ENCODE measurements around the gene PPIH. TPM values are rescaled to one million over a fixed set of nuclear protein-coding genes. Genes with fewer than 3 reads are reported as not detected.
"Not testable (repeated sequence)": the region's sequence is repeated elsewhere in the genome, so short reads cannot be mapped to it uniquely, and the experiment has no call there.

The PPIH gene
- total RNA-seq, 2 donors from 2014 or later, result 74.2 to 89.9 TPM

- Mint-ChIP-seq H3K36me3 (ENCODE audit: insufficient read depth in 2 of 2) (peaks cover 6 to 7% of the 10 kb centered on the region in 2 donors), H3K4me1 (ENCODE audit: low read depth) (no peaks in the 10 kb centered on the region), H3K9me3 (no peaks in the 10 kb centered on the region), H3K27ac (peak overlapping the region; percentile 16), H3K4me3 (no peak overlapping the region), H3K27me3 (ENCODE audit: low read depth) (no peaks in the 10 kb centered on the region)
- ATAC-seq (replicated peaks in 1 of 2) (no peak), DNase-seq (no peak)
These were observed 16.0 kb downstream of the PPIH start for GRCh38 chr1:42674214-42674613.

GRCh38 chr1:42674682-42675081 lies 16.5 kb downstream of the PPIH start:
- Mint-ChIP-seq H3K4me1 (ENCODE audit: low read depth) (peaks cover under 1% of the 10 kb centered on the region), H3K27me3 (ENCODE audit: low read depth) (no peaks in the 10 kb centered on the region), H3K9me3 (no peaks in the 10 kb centered on the region), H3K4me3 (no peak overlapping the region), H3K36me3 (ENCODE audit: insufficient read depth in 2 of 2) (peaks cover 6 to 7% of the 10 kb centered on the region in 2 donors), H3K27ac (peak overlapping the region; percentile 16)
- DNase-seq (no peak), ATAC-seq (replicated peaks in 1 of 2) (no peak)

GRCh38 chr1:42675467-42675866 lies 17.2 kb downstream of the PPIH start:
- Mint-ChIP-seq H3K27me3 (ENCODE audit: low read depth) (no peaks in the 10 kb centered on the region), H3K9me3 (no peaks in the 10 kb centered on the region), H3K27ac (no peak overlapping the region), H3K4me3 (no peak overlapping the region), H3K4me1 (ENCODE audit: low read depth) (peaks cover 9% of the 10 kb centered on the region), H3K36me3 (ENCODE audit: insufficient read depth in 2 of 2) (peaks cover 5 to 6% of the 10 kb centered on the region in 2 donors)
- no peak for DNase-seq
- ATAC-seq (replicated peaks in 1 of 2), result no peak

DNA sequence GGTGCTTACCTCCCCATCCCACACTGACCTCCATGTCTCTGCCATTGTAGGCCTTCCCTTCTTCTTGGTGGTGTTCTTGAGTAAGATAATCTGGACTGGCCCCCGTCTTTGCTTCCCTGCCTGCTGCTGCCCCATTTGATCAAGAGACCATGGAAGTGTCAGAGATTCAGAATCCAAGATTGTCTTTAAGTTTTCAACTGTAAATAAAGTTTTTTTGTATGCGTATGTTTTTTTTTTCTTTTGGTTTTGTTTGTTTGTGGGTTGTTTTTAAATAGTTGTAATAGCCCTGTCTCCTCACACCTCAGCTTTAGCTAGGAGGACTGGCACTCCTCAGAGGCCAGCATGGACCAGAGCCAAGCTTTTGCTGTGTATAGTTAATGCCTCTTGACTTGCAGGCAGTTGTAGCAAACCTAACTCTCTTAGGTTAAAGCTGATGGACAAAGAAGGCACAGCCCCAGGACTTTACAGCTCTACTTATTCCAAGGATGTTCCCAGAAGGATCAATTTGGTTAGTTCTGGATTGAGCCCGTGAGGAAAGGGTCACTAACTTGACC lies 18.4 kb downstream of the PPIH start:
- no peaks in the 10 kb centered on the region for H3K9me3 Mint-ChIP-seq

GRCh38 chr1:42679364-42679983 lies 21.3 kb downstream of the PPIH start:
- Mint-ChIP-seq H3K9me3 (no peaks in the 10 kb centered on the region), H3K4me3 (peak overlapping the region in 1 of 2 donors; percentile 98)

More for the DNA sequence above, 18.4 kb downstream of the PPIH start:
- peaks cover 5 to 6% of the 10 kb centered on the region in 2 donors for H3K36me3 Mint-ChIP-seq (ENCODE audit: insufficient read depth in 2 of 2)
- no peak overlapping the region for H3K4me3 Mint-ChIP-seq
- DNase-seq (no peak), ATAC-seq (replicated peaks in 1 of 2) (no peak)
- peaks cover 17% of the 10 kb centered on the region for H3K4me1 Mint-ChIP-seq (ENCODE audit: low read depth)
- H3K27ac Mint-ChIP-seq, result no peak overlapping the region
- no peaks in the 10 kb centered on the region for H3K27me3 Mint-ChIP-seq (ENCODE audit: low read depth)

DNA sequence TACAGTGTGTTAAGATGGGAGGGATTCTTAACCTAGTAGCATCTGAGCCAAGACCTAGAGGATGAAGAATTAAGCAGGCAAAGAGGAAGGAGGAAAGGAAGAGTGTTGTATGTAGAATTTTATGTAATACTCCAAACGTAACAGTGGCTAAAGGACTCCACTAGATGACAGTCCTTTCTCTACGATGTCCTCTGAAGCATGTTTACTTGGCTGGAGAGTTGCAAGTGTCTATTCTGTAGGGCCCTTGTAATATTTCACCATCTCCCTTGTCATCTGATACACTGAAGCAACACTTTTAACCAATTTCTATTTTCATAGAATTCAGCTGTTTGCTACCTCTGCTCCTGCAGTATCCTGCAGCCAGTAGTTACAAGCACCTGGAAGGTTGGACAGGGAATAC lies 21.8 kb downstream of the PPIH start:
- H3K9me3 Mint-ChIP-seq, result no peaks in the 10 kb centered on the region
- peaks cover 18 to 22% of the 10 kb centered on the region in 2 donors for H3K36me3 Mint-ChIP-seq (ENCODE audit: insufficient read depth in 2 of 2)
- peak overlapping the region; percentile 94 to 98 for H3K4me3 Mint-ChIP-seq
- ATAC-seq (replicated peaks in 1 of 2) (no peak), DNase-seq (no peak)
- H3K27ac Mint-ChIP-seq, result no peak overlapping the region
- peaks cover 30% of the 10 kb centered on the region for H3K4me1 Mint-ChIP-seq (ENCODE audit: low read depth)
- H3K27me3 Mint-ChIP-seq (ENCODE audit: low read depth), result no peaks in the 10 kb centered on the region

More at GRCh38 chr1:42679364-42679983, 21.3 kb downstream of the PPIH start:
- DNase-seq, result no peak
- Mint-ChIP-seq H3K27me3 (ENCODE audit: low read depth) (no peaks in the 10 kb centered on the region), H3K27ac (no peak overlapping the region), H3K4me1 (ENCODE audit: low read depth) (peaks cover 25% of the 10 kb centered on the region), H3K36me3 (ENCODE audit: insufficient read depth in 2 of 2) (peaks cover 14 to 19% of the 10 kb centered on the region in 2 donors)
- ATAC-seq (replicated peaks in 1 of 2), result no peak

- peak in 1 of 2 donors; percentile 12 for DNase-seq
- Mint-ChIP-seq H3K36me3 (ENCODE audit: insufficient read depth in 2 of 2) (peaks cover 18 to 20% of the 10 kb centered on the region in 2 donors), H3K27me3 (ENCODE audit: low read depth) (no peaks in the 10 kb centered on the region), H3K9me3 (no peaks in the 10 kb centered on the region), H3K4me1 (ENCODE audit: low read depth) (peaks cover 41% of the 10 kb centered on the region), H3K4me3 (peak overlapping the region; percentile 94 to 98), H3K27ac (peak overlapping the region; percentile 96)
- ATAC-seq (replicated peaks in 1 of 2), result no peak
These were observed 22.9 kb downstream of the PPIH start for GRCh38 chr1:42680921-42681683.

- ATAC-seq (replicated peaks in 1 of 2) (peak; percentile 92 to 93), DNase-seq (peak; percentile 95 to 96)
- Mint-ChIP-seq H3K4me1 (ENCODE audit: low read depth) (peaks cover 49% of the 10 kb centered on the region), H3K27me3 (ENCODE audit: low read depth) (no peaks in the 10 kb centered on the region), H3K36me3 (ENCODE audit: insufficient read depth in 2 of 2) (peaks cover 16 to 19% of the 10 kb centered on the region in 2 donors), H3K4me3 (peak within 1 kb of the TSS; percentile 95 to 99), H3K27ac (peak within 1 kb of the TSS; percentile 99), H3K9me3 (no peaks in the 10 kb centered on the region)
These were observed 23.7 kb downstream of the PPIH start, which contains the start of gene YBX1 for GRCh38 chr1:42681741-42682483. Gene YBX1, plus strand, starts transcription at chr1:42682418. Its CDS starts 148 bp downstream, at chr1:42682566.

GRCh38 chr1:42682484-42682738 lies 24.2 kb downstream of the PPIH start:
- peak; percentile 21 to 31 for ATAC-seq (replicated peaks in 1 of 2)
- DNase-seq; H3K9me3 Mint-ChIP-seq; H3K27me3 Mint-ChIP-seq (ENCODE audit: low read depth): not testable (repeated sequence)
- Mint-ChIP-seq H3K27ac (peak overlapping the region; percentile 96), H3K4me1 (ENCODE audit: low read depth) (peaks cover 54% of the 10 kb centered on the region), H3K4me3 (peak overlapping the region; percentile 94 to 98), H3K36me3 (ENCODE audit: insufficient read depth in 2 of 2) (peaks cover 16 to 20% of the 10 kb centered on the region in 2 donors)

GRCh38 chr1:42682739-42683531 lies 24.7 kb downstream of the PPIH start:
- H3K4me1 Mint-ChIP-seq (ENCODE audit: low read depth), result peaks cover 59% of the 10 kb centered on the region
- peak overlapping the region; percentile 99 for H3K27ac Mint-ChIP-seq
- no peaks in the 10 kb centered on the region for H3K27me3 Mint-ChIP-seq (ENCODE audit: low read depth)
- ATAC-seq (replicated peaks in 1 of 2) (peak; percentile 39 to 50), DNase-seq (peak; percentile 75 to 77)
- peaks cover 16 to 20% of the 10 kb centered on the region in 2 donors for H3K36me3 Mint-ChIP-seq (ENCODE audit: insufficient read depth in 2 of 2)
- peak overlapping the region; percentile 95 to 99 for H3K4me3 Mint-ChIP-seq
- no peaks in the 10 kb centered on the region for H3K9me3 Mint-ChIP-seq

GRCh38 chr1:42684139-42684538 lies 25.9 kb downstream of the PPIH start:
- H3K27me3 Mint-ChIP-seq (ENCODE audit: low read depth), result no peaks in the 10 kb centered on the region
- H3K4me3 Mint-ChIP-seq, result peak overlapping the region; percentile 95 to 99
- peaks cover 18 to 21% of the 10 kb centered on the region in 2 donors for H3K36me3 Mint-ChIP-seq (ENCODE audit: insufficient read depth in 2 of 2)
- no peaks in the 10 kb centered on the region for H3K9me3 Mint-ChIP-seq
- peak; percentile 7 to 15 for DNase-seq
- peaks cover 71% of the 10 kb centered on the region for H3K4me1 Mint-ChIP-seq (ENCODE audit: low read depth)
- ATAC-seq (replicated peaks in 1 of 2), result no peak
- H3K27ac Mint-ChIP-seq, result peak overlapping the region; percentile 99

DNA sequence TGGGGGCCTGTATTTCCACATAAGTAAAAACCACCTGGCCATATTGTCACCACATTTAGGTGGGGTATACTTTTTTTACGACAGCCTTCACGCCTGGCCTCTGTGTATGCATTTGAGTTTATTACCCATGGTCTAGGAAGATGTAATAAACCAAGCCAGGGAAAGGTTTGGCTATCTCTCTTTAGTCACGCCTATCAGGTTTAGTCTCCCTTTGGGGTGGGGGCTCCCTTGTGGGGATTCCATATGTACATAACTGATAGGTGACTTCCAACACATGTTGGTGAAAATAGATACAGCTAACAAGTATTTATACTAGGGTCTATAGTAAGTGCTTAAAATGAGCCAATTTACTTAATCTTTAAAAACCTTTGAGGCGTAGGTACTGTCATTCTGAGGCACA lies 28.2 kb downstream of the PPIH start:
- peak overlapping the region; percentile 86 for H3K27ac Mint-ChIP-seq
- H3K36me3 Mint-ChIP-seq (ENCODE audit: insufficient read depth in 2 of 2), result peaks cover 18 to 24% of the 10 kb centered on the region in 2 donors
- H3K4me1 Mint-ChIP-seq (ENCODE audit: low read depth), result peaks cover 77% of the 10 kb centered on the region
- no peak for DNase-seq
- no peaks in the 10 kb centered on the region for H3K27me3 Mint-ChIP-seq (ENCODE audit: low read depth)
- H3K4me3 Mint-ChIP-seq, result peak overlapping the region; percentile 63 to 71
- ATAC-seq (replicated peaks in 1 of 2), result no peak
- H3K9me3 Mint-ChIP-seq, result no peaks in the 10 kb centered on the region

All from activated T-cell treated with anti-CD3 and anti-CD28 coated beads, Interleukin-2, amount 50 U/mL, for 72 hours (primary cell).